HepG2 (cell line): ENCODE measurements around the gene CRIM1. TPM values are rescaled to one million over a fixed set of nuclear protein-coding genes. Genes with fewer than 3 reads are reported as not detected.

ENCODE experiments used
- ATAC-seq: fragments of 200-7000 bp; cut with Tn5 transposase; 3 replicates; pipeline ENCODE4 v1.9.1; 2020; ENCODE audit warnings: mild to moderate bottlenecking, moderate library complexity
- BruUV-seq: library from RNA; stranded (reverse); fragments of 400-500 nt; replicated peaks from 2 replicates; lab custom pipeline; 2021; lab: Mats Ljungman, UMichigan
- CTCF ChIA-PET: fragments of 300-600 bp; formaldehyde crosslinking; extraction: SDS; loops from one replicate; lab custom pipeline; 2021; ENCODE audit warnings: low total read pairs, inconsistent platforms, low intra/inter-chr PET ratio; lab: Yijun Ruan, JAX
- POLR2A ChIA-PET: fragments of 350-600 bp; sonication (Branson Sonifier 250); formaldehyde crosslinking; loops from one replicate; lab custom pipeline; 2020; ENCODE audit warnings: antibody characterized with exemption, inconsistent platforms; lab: Yijun Ruan, JAX
- DNase-seq: peaks from one replicate; pipeline ENCODE4 v3.0.0-alpha.2; 2015; ENCODE audit warnings: low spot score
- FAIRE-seq: peaks from 3 replicates; lab custom pipeline; 2011; peaks lifted over from hg19 to GRCh38; lab: Jason Lieb, UNC
- H2AFZ ChIP-seq: one replicate; pipeline ENCODE4 v1.6.1; 2011; ENCODE audit warnings: low read length, inconsistent platforms
- H3K27ac ChIP-seq: fragments of 300-600 bp; 3 replicates; pipeline ENCODE4 v1.8.0; 2011; ENCODE audit warnings: mixed run types, mild to moderate bottlenecking, mixed read lengths, low read length, inconsistent platforms; ENCODE audit not compliant: insufficient read depth; ENCODE audit errors: extremely low read length
- H3K27me3 ChIP-seq, 2 experiments: fragments of 200-600 bp in 1 of 2; 2 replicates in 1 of 2; 3 replicates in 1 of 2; pipeline versions ENCODE4 v1.6.0 to v1.8.0; 2011; ENCODE audit warnings: low read length in 2 of 2, mild to moderate bottlenecking in 2 of 2, moderate library complexity in 2 of 2, inconsistent platforms in 1 of 2; ENCODE audit not compliant: insufficient read depth in 2 of 2, control insufficient read depth in 1 of 2
- H3K36me3 ChIP-seq, 2 experiments: fragments of 200-600 bp in 1 of 2; replicated peaks in 1 of 2; 2 replicates in 1 of 2; 3 replicates in 1 of 2; pipeline versions ENCODE4 v1.5.1 to v1.8.0; 2011; ENCODE audit warnings: low read length in 2 of 2, inconsistent platforms in 1 of 2; ENCODE audit not compliant: insufficient read depth in 2 of 2, control insufficient read depth in 1 of 2
- H3K4me1 ChIP-seq: 2 replicates; pipeline ENCODE4 v1.5.1; 2012; ENCODE audit warnings: low read length, inconsistent platforms; ENCODE audit not compliant: insufficient read depth
- H3K4me2 ChIP-seq: 2 replicates; pipeline ENCODE4 v1.6.0; 2011; ENCODE audit warnings: low read depth, low read length, inconsistent platforms
- H3K4me3 ChIP-seq, 3 experiments: fragments of 200-600 bp in 1 of 3; sonication (generic), shearing (Covaris generic) in 1 of 3; replicated peaks in 1 of 3; 2 replicates each; pipeline ENCODE4 v1.5.1; 2011 to 2016; ENCODE audit warnings: low read length in 3 of 3, inconsistent platforms in 2 of 3, low read depth in 2 of 3, mild to moderate bottlenecking in 2 of 3, control low read depth in 1 of 3, mixed read lengths in 1 of 3; ENCODE audit not compliant: insufficient read depth in 1 of 3
- H3K79me2 ChIP-seq: one replicate; pipeline ENCODE4 v1.6.1; 2011; ENCODE audit warnings: low read length, inconsistent platforms; ENCODE audit not compliant: insufficient read depth
- H3K9ac ChIP-seq: 2 replicates; pipeline ENCODE4 v1.6.0; 2011; ENCODE audit warnings: mild to moderate bottlenecking, low read depth, low read length, inconsistent platforms; ENCODE audit not compliant: insufficient read depth
- H3K9me3 ChIP-seq: 2 replicates; pipeline ENCODE4 v1.5.1; 2012; ENCODE audit warnings: mild to moderate bottlenecking, low read length
- H4K20me1 ChIP-seq: 2 replicates; pipeline ENCODE4 v1.6.0; 2011; ENCODE audit warnings: inconsistent platforms, mild to moderate bottlenecking, low read length, moderate library complexity; ENCODE audit not compliant: insufficient read depth
- CEBPG ChIP-seq: IDR thresholded peaks from 2 replicates; pipeline ENCODE4 v1.6.1; 2016
- FOXA1 ChIP-seq, 2 experiments: fragments of 450-650 bp in 1 of 2; sonication (generic) in 1 of 2; formaldehyde crosslinking in 1 of 2; IDR thresholded peaks; 2 replicates each; pipeline versions ENCODE4 v1.4.0 to v1.6.1; 2016 to 2020; ENCODE audit warnings: missing genetic modification reagents in 1 of 2
- ISL2 ChIP-seq: sonication (generic); formaldehyde crosslinking; IDR thresholded peaks from 2 replicates; pipeline ENCODE4 v1.5.0; 2020; ENCODE audit warnings: missing genetic modification reagents
- LCORL ChIP-seq, 2 experiments: fragments of 450-650 bp in 1 of 2; sonication (generic) in 1 of 2; formaldehyde crosslinking in 1 of 2; IDR thresholded peaks; 2 replicates each; pipeline versions ENCODE4 v1.5.0 to v1.6.1; 2017 to 2020; ENCODE audit warnings: antibody characterized with exemption in 1 of 2, missing genetic modification reagents in 1 of 2
- POGK ChIP-seq: sonication (generic); formaldehyde crosslinking; conservative IDR thresholded peaks from 2 replicates; pipeline ENCODE4 v1.8.0; 2022; ENCODE audit warnings: mild to moderate bottlenecking, moderate library complexity, missing genetic modification reagents
- PRDM10 ChIP-seq: sonication (generic); formaldehyde crosslinking; IDR thresholded peaks from 2 replicates; pipeline ENCODE4 v1.4.0; 2020; ENCODE audit warnings: low read depth, missing genetic modification reagents
- RORA ChIP-seq: sonication (generic); formaldehyde crosslinking; IDR thresholded peaks from 2 replicates; pipeline ENCODE4 v1.5.0; 2020; ENCODE audit warnings: mild to moderate bottlenecking, missing genetic modification reagents, moderate library complexity
- ZMYM4 ChIP-seq: sonication (generic); formaldehyde crosslinking; IDR thresholded peaks from 2 replicates; pipeline ENCODE4 v1.8.1; 2023; ENCODE audit warnings: mild to moderate bottlenecking, missing genetic modification reagents
- ZNF605 ChIP-seq: sonication (generic); formaldehyde crosslinking; IDR thresholded peaks from 2 replicates; pipeline ENCODE4 v1.8.0; 2022; ENCODE audit warnings: mild to moderate bottlenecking, missing genetic modification reagents
- ZNF678 ChIP-seq: sonication (generic); formaldehyde crosslinking; IDR thresholded peaks from 2 replicates; pipeline ENCODE4 v1.4.0; 2020; ENCODE audit warnings: mild to moderate bottlenecking, missing genetic modification reagents
- WGBS: methylation state at CpG from one replicate; pipeline ENCODE4 v1.1.6; 2017; ENCODE audit warnings: low lambda C conversion rate; 5-methylcytosine and 5-hydroxymethylcytosine counted together
- in situ Hi-C: cut with HindIII; loops from 2 replicates; pipeline ENCODE4 v1.10.0; 2017; ENCODE audit warnings: low pct_unique_long_range_greater_than_20kb; ENCODE audit not compliant: extremely low pct_ligation_motif_present
- intact Hi-C: fragments of 100-400 bp; cut with micrococcal nuclease; formaldehyde crosslinking; loops from one replicate; pipeline ENCODE4 v1.10.0; 2022; ENCODE audit not compliant: unreplicated experiment
- polyA plus RNA-seq, 8 experiments: library from polyadenylated mRNA; depleted of rRNA in 3 of 8; stranded (reverse) in 7 of 8; unstranded in 1 of 8; fragments of >200 nt; fragmentation: Illumina TruSeq in 4 of 8; extraction: Trizol in 4 of 8; gene quantifications; 2 replicates each; pipeline versions ENCODE4 v1.2.1 to v1.2.3, GENCODE V29; 2011 to 2016; ENCODE audit warnings: low read depth in 4 of 8, missing spikeins in 1 of 8, mixed read lengths in 1 of 8; ENCODE audit not compliant: insufficient read depth in 1 of 8
- total RNA-seq, 5 experiments: library from RNA; depleted of rRNA; stranded (reverse); fragments of >200 nt; fragmentation: Illumina TruSeq; extraction: Trizol; gene quantifications; 2 replicates each; pipeline ENCODE4 v1.2.3, GENCODE V29; 2016; ENCODE audit warnings: low read depth in 1 of 5

The CRIM1 gene
- total and polyA plus RNA-seq, 2 of the 13 experiments (the other 11 are each of a cell fraction or from before 2014, with no cell fraction given) = 39.1 to 69.9 TPM

GRCh38 chr2:36371928-36372391 is 16.4 kb downstream of the CRIM1 start:
- ATAC-seq = no peak
- H3K4me3 ChIP-seq = no peak overlapping the region
- no peaks in the 10 kb centered on the region for H3K9me3 ChIP-seq
- BruUV-seq = no TSS peak
- H3K4me1 ChIP-seq = peaks cover 100% of the 10 kb centered on the region
- H2AFZ ChIP-seq = no peak overlapping the region
- ChIA-PET CTCF (no interaction called here), POLR2A (interaction anchor here (0.9 to 1.7 kb wide), 5 partner anchors 8 to 88 kb away, joined by 3 to 7 read pairs (median 3); partner anchors contain the start of gene CRIM1)
- peak overlapping the region; percentile 57 for H3K27ac ChIP-seq
- TF ChIP-seq LCORL (IDR thresholded peaks at IDR 0.05) = peak; percentile 58; the same call in 1 of the 2 replicates
- TF ChIP-seq LCORL (CRISPR knock-in tag; IDR thresholded peaks at IDR 0.05) = no peak
- no peak for TF ChIP-seq POGK (CRISPR knock-in tag)
- TF ChIP-seq, all 625 proteins: peak for 1
- Histone ChIP-seq H3K27me3 (no peaks in the 10 kb centered on the region), H3K4me2 (0 out of 2 replicates have a peak overlapping the region, but pooled peaks have one; percentile 36), H4K20me1 (peaks cover 65% of the 10 kb centered on the region), H3K9ac (no peak overlapping the region), H3K79me2 (peaks cover 100% of the 10 kb centered on the region), H3K36me3 (peaks cover 5% of the 10 kb centered on the region in 2 experiments; a peak in 4 of 5 replicates)
- intact Hi-C loops = loop anchor here (5.0 kb wide), 1 partner anchor 130 kb away; no protein-coding TSS in a partner anchor
- DNase-seq (peak; percentile 73), FAIRE-seq (no peak)
- 37% methylated on average over 2 of the region's 2 CpGs for WGBS
- in situ Hi-C loops = no loop called here

DNA sequence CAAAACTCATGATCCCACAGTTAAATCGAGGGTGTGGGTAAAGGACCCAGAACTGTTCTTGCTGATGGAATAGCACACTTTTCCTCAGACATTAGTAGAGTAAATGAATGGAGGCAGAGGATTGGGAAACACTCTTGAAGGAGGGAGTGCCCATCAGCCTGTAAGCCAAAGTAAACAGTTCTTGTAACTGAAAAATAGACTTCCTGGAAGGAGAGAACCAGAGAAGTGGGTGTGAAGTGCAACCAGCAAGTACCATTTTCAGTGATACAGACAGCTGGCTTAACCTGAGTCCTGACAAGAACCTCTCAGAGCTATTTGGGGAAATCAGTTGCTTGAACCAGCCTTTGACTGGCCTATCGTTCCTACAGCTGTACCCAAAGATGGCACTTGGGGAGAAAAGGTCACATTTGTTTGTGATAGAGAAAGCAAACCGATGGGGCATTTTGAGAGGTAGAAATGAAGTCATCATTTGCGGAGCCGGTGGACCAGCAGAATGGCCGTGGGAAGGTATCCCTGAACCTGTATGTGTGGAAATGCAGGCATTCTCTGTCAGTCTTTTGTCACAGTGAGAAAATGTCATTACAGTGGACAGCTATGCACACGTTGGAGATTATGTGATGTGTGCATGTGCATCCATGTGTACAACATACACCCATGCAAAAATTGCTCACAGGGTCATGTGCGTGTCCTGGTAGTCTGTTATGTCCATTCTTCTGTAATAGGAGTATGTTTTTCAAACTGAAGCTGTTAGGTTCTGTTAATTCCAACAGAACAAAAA is 17.8 kb downstream of the CRIM1 start:
- Histone ChIP-seq H3K9ac (no peak overlapping the region), H3K4me2 (peak overlapping the region; percentile 0; the same call in 1 of the 2 replicates), H3K4me1 (peaks cover 100% of the 10 kb centered on the region), H3K36me3 (peaks cover 3 to 5% of the 10 kb centered on the region in 2 experiments; a peak in 4 of 5 replicates), H3K9me3 (no peaks in the 10 kb centered on the region), H4K20me1 (peaks cover 62% of the 10 kb centered on the region), H2AFZ (no peak overlapping the region), H3K27ac (peak overlapping the region; percentile 5), H3K27me3 (no peaks in the 10 kb centered on the region), H3K79me2 (peaks cover 100% of the 10 kb centered on the region), H3K4me3 (no peak overlapping the region)
- no peak for DNase-seq
- 83% methylated on average over 8 of the region's 8 CpGs for WGBS
- FAIRE-seq = no peak
- in situ Hi-C loops (no loop called here), intact Hi-C loops (loop anchor here (5.0 kb wide), 1 partner anchor 129 kb away; no protein-coding TSS in a partner anchor)
- ATAC-seq = no peak
- CTCF ChIA-PET = no interaction called here
- POLR2A ChIA-PET = interaction anchor here (1.6 kb wide), 1 partner anchor 15 kb away, joined by 6 read pairs; no protein-coding TSS in a partner anchor
- no TSS peak for BruUV-seq
- TF ChIP-seq ZMYM4 (CRISPR knock-in tag) (peak; percentile 8; the same call in 1 of the 2 replicates), RORA (CRISPR knock-in tag) (no peak), ZNF605 (CRISPR knock-in tag) (0 out of 2 replicates have a peak, but pooled peaks have one; percentile 24), ZNF678 (CRISPR knock-in tag) (no peak), ISL2 (0 out of 2 replicates have a peak, but pooled peaks have one; percentile 30), FOXA1 (IDR thresholded peaks at IDR 0.05) (no peak), FOXA1 (CRISPR knock-in tag; IDR thresholded peaks at IDR 0.05) (peak; percentile 43; the same call in 1 of the 2 replicates), PRDM10 (0 out of 2 replicates have a peak, but pooled peaks have one; percentile 11), CEBPG (CRISPR knock-in tag) (peak; percentile 46)
